Myocyte (in vitro differentiated cells): ENCODE results near the gene EFS. TPM values are rescaled to one million over a fixed set of nuclear protein-coding genes. Genes with fewer than 3 reads are reported as not detected.
"Not testable (repeated sequence)": the region's sequence is repeated elsewhere in the genome, so short reads cannot be mapped to it uniquely, and the experiment has no call there.

Experiments
- DNase-seq: peaks from one replicate; pipeline ENCODE4 v3.0.0-alpha.2; 2012; ENCODE audit warnings: low read depth
- total RNA-seq: library from RNA; depleted of rRNA; stranded (reverse); fragments of >200 nt; gene quantifications from 2 replicates; pipeline ENCODE4 v1.2.3, GENCODE V29; 2014

Gene EFS
- total RNA-seq, 1 donor from 2014 or later = not detected

DNA sequence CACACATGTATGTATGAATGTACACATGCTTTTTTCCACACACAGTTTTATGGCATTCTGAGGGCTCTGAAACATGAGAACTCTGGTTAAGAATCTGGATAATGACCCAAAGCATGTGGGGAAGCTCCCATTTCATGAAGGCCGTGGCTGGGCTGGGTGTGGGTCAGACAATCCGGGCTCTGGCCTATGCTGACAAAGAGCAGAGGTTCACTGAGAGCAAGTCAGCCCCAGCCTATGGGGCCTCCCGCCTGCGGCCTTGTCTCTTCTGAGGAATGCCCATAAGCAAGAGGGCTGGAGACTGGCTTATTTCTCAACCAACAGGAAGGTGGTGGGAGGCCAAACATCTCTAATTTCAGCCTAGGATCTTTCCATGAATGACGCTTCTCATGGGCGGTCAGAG is 34.6 kb upstream of the EFS start:
- peak; percentile 34 for DNase-seq

DNA sequence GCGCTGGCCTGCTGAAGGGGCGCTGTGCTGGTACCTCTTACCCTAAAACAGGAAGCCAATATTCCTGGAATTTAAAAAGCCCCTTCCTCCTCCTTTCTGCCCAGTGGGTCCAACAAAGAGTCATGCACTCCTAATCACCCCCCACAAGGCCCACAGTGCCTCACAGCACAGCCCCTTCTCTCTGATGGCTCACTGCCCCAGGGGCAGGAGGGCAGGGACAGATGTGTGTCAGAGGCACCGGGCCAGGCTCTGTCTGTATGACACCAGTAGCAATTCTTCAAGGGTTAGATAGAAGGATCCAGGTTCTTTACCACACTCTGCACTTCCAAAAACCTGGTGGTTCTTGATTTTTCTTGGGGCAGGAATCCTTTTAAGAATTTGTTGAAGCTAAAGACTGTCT is 34.2 kb upstream of the EFS start:
- no peak for DNase-seq

DNA sequence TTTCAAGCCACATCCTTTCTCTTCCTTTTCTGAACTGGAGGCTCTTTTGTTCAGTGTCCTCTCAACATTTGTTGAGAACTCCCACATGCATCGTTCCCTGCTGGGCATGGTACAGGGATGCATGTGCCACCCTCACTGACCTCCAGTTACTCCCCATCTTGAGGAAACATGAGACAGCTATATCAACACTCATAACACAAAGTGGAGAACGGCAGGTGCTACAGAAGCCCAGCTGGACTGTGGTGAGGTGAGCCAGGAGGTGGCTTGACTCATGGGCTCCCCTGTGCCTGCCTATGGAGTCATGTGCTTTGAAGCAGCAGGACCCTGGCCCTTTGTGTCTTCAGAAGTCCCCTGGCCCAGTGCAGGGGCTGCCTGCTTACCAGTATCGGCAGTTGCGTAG is 33.4 kb upstream of the EFS start:
- peak; percentile 54 for DNase-seq

DNA sequence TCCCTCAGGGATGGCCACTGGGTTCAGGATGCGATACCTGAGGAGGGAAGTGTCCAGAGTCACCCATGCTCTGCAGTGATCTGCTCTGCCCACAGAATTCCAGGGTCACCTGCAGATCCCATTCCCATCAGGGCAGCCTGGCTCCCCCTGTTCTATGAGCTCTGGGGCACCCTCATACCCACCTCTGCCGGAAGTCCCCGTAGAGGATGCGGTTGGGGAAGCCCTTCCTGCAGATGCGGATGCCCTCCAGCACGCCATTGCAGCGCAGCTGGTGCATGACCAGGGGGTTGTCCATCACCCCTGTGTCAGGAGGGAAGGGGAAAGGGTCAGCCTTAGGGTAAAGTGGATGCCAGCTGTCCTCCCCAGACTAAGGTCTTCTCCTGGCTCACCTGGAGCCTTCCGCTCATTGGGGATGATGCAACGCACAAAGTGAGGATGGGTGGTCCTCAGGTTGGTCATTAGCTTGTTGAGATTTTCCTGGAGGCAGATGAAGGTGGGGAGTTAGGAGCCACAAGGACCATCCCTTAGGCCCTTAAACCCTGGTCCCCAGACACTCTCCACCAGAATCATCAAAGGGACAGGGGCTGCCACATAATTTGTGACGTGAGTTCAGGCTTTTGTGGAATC is 31.9 kb upstream of the EFS start:
- DNase-seq = no peak

DNA sequence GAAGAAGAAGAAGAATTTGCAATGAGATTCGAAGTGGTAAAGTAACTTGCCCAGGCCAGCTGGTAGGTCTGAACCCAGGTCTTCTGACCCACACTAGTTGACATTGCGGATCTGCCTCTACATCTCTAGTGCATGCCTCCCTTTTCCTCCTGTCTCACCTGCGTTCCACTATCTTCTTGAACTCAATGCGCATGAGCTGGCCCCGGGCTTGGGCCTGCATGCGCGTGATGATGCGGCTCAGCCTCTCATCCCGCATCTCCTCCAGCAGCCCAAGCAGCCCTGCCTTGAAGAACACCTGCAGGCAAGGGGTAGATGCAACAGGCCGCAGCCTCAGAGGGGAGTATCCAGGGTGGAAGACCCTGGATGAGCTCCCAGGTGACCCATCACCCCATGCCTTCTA is 31.2 kb upstream of the EFS start:
- DNase-seq = no peak

DNA sequence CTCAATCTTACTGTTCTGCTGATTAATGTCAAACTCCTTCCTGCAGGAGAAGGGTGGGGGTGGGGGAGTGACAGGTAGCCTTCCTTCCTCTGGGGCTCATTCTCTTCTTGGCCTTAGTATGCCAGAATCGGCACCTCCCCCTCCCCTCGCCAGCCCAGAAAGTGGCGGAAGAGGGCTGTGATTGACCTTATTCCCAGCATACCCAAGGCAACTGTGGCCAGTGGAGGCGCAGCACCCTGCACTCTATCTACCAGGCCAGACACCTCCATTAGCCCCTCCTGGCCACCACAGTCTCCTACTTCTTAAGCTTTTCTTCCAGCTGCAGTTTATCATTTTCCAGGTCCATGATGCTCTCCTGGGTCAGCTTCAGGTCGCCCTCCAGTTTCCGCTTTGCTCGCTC is 27.6 kb upstream of the EFS start:
- DNase-seq = no peak

DNA sequence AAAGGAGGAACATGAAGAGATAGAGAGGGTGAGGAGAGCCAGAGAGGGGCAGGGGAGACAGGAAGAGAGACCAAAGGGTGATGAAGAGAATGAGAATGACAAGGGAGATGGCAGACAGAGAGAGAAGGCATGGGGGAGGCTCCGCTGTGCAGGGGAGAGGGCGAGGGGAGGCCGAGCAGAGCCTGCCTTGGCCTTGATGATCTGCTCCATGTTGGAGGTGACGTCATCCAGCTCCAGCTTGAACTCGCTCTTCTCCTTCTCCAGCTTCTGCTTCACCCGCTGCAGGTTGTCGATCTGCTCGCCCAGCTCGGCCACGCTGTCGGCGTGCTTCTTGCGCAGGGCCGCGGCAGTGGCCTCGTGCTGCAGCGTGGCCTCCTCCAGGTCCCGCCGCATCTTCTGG is 24.9 kb upstream of the EFS start:
- not testable (repeated sequence) for DNase-seq

DNA sequence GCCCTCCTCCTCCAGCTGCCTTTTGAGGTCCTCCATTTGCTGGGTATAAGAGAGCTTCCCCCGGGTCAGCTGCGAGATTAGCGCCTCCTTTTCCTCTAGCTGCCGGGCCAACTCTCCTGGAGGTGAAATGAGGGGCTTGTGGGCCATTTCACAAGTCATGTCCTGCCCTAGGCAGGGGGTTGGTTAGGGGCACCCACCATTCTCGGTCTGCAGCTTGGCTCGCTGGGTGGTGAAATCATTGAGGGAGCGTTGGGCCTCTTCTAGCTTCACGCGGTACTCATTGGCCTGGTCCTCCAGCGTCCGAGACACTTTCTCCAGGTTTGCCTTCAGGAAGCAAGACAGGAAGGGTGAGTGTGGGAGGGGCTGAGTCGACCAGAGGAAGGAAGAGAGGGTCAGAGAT is 24.4 kb upstream of the EFS start:
- DNase-seq = no peak

DNA sequence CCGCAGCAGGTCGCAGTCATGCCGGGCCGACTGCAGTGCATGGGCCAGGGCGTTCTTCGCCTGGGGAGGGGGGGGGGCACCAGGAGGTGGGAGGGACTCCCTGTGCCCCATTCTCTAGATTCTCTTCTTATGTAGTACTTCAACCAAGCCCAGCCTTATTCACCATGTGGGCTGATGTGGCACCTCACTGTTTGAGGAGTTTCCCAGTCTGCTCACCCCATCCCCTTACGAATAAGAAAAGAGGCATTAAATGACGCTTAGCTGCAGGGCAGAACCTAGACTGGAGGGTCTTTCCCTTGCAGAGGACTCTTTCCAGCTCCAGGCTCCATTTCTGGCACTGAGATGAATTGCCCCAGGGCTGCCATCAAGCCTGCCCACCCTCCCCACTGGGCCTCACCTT is 24.0 kb upstream of the EFS start:
- DNase-seq = no peak

DNA sequence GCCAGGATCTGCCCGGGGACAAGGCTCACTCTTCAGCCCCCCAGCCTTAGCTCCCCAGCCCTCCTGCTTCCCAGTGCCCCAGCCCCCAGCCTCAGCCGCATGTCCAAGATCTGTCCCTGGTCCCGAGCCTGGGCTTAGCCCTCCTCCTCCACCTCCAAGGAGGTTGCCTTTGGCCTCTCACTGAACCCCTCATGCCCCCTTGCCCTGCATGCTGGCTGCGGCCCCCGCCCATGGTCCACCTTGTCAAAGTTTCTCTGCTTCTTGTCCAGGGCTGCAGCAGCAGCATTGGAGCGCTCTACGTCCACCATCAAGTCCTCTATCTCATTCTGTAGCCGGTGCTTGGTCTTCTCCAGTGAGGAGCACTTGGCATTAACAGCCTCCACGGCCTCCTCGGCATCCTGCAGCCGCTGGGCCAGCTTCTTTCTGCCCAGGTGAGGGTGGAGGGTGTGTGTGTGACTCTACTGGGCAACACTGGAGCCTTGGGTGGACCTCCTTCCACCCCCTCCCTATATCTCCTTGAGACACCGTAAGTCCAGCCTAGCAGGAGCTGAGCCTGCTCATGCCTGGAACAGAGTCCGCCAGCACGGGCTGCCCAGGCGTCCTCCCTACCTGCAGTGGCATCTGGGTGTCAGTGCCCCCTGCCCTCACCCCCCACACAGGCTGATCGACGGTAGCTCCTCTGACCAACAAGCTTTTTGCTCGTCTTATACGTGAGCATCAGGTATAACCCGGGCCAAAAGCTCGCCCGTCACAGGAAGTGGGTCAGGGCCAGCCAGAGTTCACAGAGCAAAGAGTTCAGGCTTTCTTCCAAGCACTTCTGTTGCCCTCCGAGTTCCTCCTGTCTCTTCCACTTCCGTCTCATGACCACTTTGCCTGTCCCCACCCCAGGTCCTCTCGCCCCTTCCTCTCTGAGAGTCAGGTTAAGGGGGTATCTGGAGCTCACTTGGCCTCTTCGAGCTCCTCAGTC is 23.2 kb upstream of the EFS start:
- no peak for DNase-seq

DNA sequence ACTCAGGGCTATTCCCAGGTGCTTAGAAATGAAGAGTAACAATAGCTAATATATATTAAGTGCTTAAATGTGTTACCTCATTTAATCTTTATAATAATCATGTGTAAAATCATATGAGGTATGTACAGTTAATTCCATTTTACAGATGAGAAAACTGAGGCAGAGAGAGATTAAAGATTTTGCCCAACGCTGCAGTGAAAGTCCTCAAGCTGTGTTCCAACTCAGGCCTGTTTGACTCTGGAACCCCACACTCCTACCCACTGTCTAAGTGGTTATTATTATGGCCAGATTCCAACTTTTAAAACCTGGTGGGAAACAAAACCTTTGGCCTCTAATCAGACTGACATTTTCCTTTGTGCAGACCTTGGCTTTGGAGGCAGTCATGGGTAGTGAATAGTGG is 22.0 kb upstream of the EFS start:
- no peak for DNase-seq

DNA sequence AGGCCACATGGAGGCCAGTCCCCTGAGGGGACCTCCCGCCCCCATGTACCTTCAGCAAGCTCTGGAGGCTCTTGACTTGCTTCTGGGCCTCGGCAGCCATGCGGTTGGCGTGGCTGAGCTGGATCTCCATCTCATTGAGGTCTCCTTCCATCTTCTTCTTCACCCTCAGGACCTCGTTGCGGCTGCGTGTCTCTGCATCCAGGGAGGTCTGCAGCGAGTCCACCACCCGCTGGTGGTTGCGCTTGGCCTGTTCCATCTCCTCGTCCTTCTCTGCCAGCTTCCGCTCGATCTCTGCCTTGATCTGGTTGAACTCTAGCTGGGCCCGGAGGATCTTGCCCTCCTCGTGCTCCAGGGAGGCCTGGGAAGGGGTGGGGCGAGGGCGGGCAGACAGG is 21.3 kb upstream of the EFS start:
- not testable (repeated sequence) for DNase-seq

DNA sequence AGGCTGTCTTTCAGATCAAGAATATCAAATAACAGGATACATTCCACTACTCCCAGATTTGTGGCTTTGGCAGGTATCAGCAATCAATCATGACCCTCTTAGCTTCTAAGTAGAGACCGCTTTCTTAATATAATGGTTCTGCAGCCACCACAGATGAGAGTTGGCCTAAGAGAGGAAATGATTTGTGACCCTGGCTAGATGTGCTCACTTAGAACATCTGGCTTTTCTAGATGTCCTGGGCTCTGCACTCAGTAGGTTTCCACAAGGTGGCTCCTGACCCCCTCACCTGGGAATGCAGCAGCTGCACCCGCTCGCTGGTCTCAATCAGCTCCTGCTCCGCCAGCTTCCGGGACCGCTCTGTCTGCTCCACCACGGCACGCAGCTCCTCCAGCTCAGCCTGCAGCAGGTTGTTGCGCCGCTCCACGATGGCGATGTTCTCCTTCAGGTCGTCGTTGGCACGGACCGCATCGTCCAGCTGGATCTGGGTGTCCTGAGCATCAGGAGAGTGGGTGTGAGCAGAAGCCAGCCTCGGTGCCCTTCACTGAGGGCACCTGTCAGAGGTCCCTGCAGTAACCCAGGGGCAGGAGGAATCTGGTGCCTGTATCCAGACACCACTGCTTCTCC is 20.8 kb upstream of the EFS start:
- no peak for DNase-seq

DNA sequence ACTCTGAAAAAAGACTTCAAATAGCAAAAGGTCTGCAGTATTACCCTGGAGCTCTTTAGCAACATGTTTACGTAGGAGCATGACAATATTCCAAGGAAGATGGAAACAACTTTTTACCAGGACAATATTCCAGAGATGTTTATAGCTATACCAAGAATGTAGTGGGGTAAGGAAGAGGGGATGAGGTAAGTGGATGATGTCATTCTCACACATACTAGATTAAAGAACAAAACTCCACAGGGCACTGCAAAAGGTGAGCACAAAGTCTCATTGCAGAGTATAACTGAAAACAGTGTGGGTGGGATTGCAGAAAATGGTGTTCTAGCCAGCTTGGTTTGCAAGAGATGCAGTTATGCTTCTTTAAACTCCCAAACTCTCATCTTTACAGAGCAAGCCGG is 20.3 kb upstream of the EFS start:
- DNase-seq = no peak

DNA sequence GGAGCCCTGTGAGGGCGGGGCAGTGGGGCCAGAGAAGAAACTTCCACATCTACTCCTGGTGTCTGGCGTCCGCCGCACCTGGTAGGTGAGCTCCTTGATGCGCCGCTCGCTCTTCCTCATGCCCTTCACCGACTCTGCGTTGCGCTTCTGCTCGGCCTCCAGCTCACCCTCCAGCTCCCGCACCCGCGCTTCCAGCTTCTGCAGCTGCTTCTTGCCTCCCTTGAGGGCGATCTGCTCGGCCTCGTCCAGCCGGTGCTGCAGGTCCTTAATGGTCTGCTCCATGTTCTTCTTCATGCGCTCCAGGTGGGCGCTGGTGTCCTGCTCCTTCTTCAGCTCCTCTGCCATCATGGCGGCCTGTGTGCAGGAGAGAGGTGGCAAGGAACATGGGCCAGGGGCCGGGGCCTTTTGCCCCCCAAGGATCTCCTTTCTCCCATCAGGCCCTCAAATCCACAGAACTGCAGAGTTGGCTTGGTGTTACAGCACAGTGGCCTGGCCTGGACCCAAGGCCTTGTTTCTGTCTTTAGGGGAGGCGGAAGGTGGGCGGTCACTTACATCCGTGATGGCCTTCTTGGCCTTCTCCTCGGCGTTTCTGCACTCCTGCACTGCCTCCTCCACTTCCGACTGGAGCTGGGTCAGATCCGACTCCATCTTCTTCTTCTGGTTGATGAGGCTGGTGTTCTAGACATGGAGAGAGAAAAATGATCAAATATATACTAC is 19.6 kb upstream of the EFS start:
- no peak for DNase-seq

DNA sequence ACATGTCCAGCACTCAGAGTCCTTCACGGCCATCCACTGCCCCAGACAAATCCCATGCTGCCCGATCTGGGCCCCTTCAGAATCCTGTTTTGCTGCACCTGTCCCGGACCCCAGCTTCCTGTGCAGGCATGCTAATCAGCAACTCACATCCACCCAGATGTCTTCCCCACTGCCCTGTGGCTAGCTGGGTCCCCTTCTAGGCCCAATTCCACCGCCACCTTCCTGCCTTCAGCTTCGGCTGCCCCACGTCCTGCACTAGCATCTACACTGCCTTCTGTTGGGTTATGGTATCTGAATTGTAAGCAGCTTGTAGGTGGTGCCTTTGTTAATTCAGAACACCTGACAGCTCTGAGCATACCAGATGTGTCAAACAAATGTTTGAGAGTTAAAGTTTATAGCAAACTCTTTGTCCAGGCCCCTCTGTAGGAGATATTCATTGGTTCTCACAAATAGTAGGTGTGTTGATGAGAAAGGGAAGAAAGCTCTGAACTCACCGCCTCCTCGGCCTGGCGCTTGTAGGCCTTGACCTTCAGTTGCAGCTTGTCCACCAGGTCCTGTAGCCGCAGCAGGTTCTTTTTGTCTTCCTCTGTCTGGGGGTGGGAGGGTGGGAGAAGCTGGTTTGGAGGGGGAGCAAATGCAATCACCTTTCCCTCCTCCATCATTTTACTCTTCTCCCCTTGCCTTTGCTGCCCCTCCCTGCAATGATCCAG is 17.9 kb upstream of the EFS start:
- DNase-seq = no peak

DNA sequence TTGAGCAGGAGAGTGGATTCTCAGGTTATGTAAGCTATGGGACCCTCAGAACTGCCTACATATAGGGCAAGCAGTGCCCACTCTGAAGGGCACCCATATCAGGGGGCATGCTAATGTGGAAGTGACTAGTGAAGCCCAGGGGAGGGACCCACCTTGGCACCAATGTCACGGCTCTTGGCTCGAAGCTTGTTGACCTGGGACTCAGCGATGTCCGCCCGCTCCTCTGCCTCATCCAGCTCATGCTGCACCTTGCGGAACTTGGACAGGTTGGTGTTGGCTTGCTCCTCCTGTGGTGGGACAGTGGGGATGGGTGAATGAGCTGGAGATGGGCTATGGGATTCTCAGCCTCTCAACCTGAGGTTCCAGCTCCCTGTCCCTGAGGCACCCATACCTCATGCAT is 17.3 kb upstream of the EFS start:
- no peak for DNase-seq

DNA sequence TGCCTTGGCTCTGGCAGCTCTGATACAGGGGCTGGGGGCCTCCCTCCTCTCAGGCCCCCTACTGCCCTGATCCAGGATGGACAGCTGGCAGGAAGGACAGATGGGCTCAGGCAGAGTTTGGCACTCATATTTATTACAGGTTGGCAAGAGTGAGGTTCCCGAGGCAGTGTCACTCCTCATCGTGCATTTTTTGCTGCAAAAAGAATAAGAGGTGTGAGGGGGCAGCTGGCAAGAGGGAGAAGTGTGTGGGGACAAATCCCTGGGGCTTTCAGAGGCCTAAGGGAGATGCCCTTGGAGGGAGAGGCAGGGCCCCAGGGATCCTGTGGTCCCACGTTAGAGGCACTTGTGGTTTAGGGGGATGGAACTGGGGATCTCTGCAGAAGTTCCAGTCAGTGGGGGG is 16.9 kb upstream of the EFS start:
- no peak for DNase-seq

DNA sequence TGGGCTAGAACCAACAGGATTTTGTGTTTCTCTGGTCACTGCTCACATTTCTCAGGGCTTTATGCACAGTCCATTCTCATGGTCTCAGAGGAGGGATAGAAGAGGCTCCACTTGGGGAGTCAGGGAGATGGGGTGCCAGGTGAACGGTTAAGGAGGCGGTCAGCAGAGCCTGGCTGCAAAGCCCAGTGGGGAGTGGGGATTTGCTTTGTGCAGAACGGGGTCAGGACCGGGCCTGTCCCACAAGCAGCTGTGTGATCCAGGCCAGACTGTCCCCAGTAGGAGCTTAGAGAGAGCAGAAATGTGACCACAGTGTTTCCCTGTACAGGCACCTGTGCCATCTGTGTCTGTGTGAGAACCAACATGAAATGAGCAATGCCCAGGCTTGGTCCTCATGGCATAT is 16.0 kb upstream of the EFS start:
- DNase-seq = peak; percentile 40

DNA sequence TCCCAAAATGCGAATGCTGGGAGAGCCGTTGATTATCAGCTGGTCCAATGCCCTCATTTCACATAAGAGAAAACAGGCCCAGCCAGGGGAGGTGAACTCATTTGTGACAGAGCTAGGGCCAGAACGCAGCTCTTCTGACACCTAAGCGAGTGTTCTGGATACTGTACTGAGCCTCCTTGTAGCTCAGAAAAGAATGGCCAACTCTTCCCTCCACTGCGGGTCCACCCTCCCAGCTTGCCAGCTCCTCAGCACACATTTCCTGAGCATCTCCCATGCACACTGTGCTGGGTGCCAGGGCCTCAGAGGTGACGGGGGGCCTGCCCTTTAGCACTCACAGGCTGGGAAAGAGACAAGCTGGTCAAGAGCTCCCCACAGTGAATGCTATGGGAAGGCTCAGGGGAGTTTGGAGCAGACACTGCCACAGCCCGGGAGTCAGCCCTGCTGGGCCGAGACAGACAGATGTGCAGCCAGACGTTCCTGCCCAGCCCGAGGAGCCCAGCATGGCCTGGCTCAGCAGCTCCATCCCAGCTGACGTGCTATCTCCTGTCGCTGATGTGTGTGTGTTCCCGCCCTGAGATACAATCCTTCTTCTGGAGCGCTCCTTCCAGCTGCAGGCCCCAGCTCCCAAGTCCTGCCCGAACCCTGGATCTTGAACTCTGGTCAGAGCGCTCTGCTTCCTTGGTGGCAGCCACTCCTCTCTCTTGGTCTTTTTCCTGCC is 15.4 kb upstream of the EFS start:
- no peak for DNase-seq
